ENCODE measurements around the gene PEX3.
"Not testable (repeated sequence)": the region's sequence is repeated elsewhere in the genome, so short reads cannot be mapped to it uniquely, and the experiment has no call there.

GRCh38 chr6:143447865-143448264 is 2.7 kb upstream of the PEX3 start:
- not testable (repeated sequence) for TF ChIP-seq CTCF (IDR thresholded peaks at IDR 0.05; ENCODE audit: insufficient read depth, low read length); REST (IDR thresholded peaks at IDR 0.05; ENCODE audit: insufficient replicate concordance, low read depth)

Data from HL-60 (cell line).